Skeletal muscle satellite cell (primary cell): ENCODE results near the gene IL15RA. TPM values are rescaled to one million over a fixed set of nuclear protein-coding genes. Genes with fewer than 3 reads are reported as not detected.

Source experiments
- H3K27me3 ChIP-seq: 2 replicates; pipeline ENCODE4 v1.7.0; 2013; ENCODE audit warnings: low read length; ENCODE audit not compliant: control insufficient read depth, insufficient read depth
- H3K36me3 ChIP-seq: 2 replicates; pipeline ENCODE4 v1.7.0; 2013; ENCODE audit warnings: mild to moderate bottlenecking, control low read depth, low read length; ENCODE audit not compliant: insufficient read depth
- H3K4me1 ChIP-seq: 2 replicates; pipeline ENCODE4 v1.7.0; 2013; ENCODE audit warnings: low read length; ENCODE audit not compliant: control insufficient read depth, insufficient read depth
- H3K4me2 ChIP-seq: 2 replicates; pipeline ENCODE4 v1.7.0; 2013; ENCODE audit warnings: mild to moderate bottlenecking, low read length
- H3K4me3 ChIP-seq: 2 replicates; pipeline ENCODE4 v1.7.0; 2013; ENCODE audit warnings: low read length
- H3K9ac ChIP-seq: 2 replicates; pipeline ENCODE4 v1.7.0; 2013; ENCODE audit warnings: mild to moderate bottlenecking, low read depth, low read length, moderate library complexity
- H3K9me3 ChIP-seq: replicated peaks from 2 replicates; pipeline ENCODE4 v1.7.0; 2013; ENCODE audit warnings: mild to moderate bottlenecking, control low read depth, low read length
- total RNA-seq: library from RNA; depleted of rRNA; stranded (reverse); fragments of >200 nt; gene quantifications from 2 replicates; pipeline ENCODE4 v1.2.3, GENCODE V29; 2012; rRNA removed

Gene IL15RA
- 1.1 and 3.0 TPM in 2 replicates for total RNA-seq

- Histone ChIP-seq H3K9ac (peak within 1 kb of the TSS; percentile 54), H3K4me1 (peaks cover 8% of the 10 kb centered on the region), H3K27me3 (peaks cover 17% of the 10 kb centered on the region), H3K36me3 (no peaks in the 10 kb centered on the region), H3K9me3 (no peaks in the 10 kb centered on the region), H3K4me2 (peak within 1 kb of the TSS; percentile 99), H3K4me3 (peak within 1 kb of the TSS; percentile 98)
These were observed at the start of gene IL15RA for GRCh38 chr10:5977471-5978229. Gene IL15RA (minus strand): TSS chr10:5977543. CDS start chr10:5977492, 51 bp downstream.

GRCh38 chr10:6025683-6026255 lies 48.4 kb upstream of the IL15RA start:
- Histone ChIP-seq H3K36me3 (no peaks in the 10 kb centered on the region), H3K4me3 (no peak overlapping the region), H3K4me2 (no peak overlapping the region), H3K4me1 (no peaks in the 10 kb centered on the region), H3K9me3 (no peaks in the 10 kb centered on the region), H3K9ac (no peak overlapping the region), H3K27me3 (peaks cover 30% of the 10 kb centered on the region)

- no peaks in the 10 kb centered on the region for H3K4me1 ChIP-seq
- no peaks in the 10 kb centered on the region for H3K36me3 ChIP-seq
- no peaks in the 10 kb centered on the region for H3K9me3 ChIP-seq
- H3K9ac ChIP-seq = no peak overlapping the region
- H3K4me3 ChIP-seq = no peak overlapping the region
- H3K4me2 ChIP-seq = no peak overlapping the region
- H3K27me3 ChIP-seq = peaks cover 30% of the 10 kb centered on the region
These were observed 47.0 kb upstream of the IL15RA start for GRCh38 chr10:6024334-6024682.

- Histone ChIP-seq H3K4me1 (no peaks in the 10 kb centered on the region), H3K36me3 (no peaks in the 10 kb centered on the region), H3K4me3 (no peak overlapping the region), H3K9ac (no peak overlapping the region), H3K4me2 (no peak overlapping the region), H3K27me3 (peaks cover 30% of the 10 kb centered on the region), H3K9me3 (no peaks in the 10 kb centered on the region)
These were observed 46.5 kb upstream of the IL15RA start for GRCh38 chr10:6023661-6024333.

GRCh38 chr10:6022660-6023059 lies 45.3 kb upstream of the IL15RA start:
- Histone ChIP-seq H3K36me3 (no peaks in the 10 kb centered on the region), H3K9ac (no peak overlapping the region), H3K4me2 (no peak overlapping the region)

GRCh38 chr10:6020826-6021225 lies 43.5 kb upstream of the IL15RA start:
- Histone ChIP-seq H3K9me3 (no peaks in the 10 kb centered on the region), H3K9ac (no peak overlapping the region), H3K27me3 (peaks cover 26% of the 10 kb centered on the region), H3K4me2 (no peak overlapping the region), H3K4me1 (no peaks in the 10 kb centered on the region), H3K36me3 (no peaks in the 10 kb centered on the region), H3K4me3 (no peak overlapping the region)

More at GRCh38 chr10:6022660-6023059, 45.3 kb upstream of the IL15RA start:
- Histone ChIP-seq H3K27me3 (peaks cover 31% of the 10 kb centered on the region), H3K4me1 (no peaks in the 10 kb centered on the region), H3K9me3 (no peaks in the 10 kb centered on the region), H3K4me3 (no peak overlapping the region)

- H3K36me3 ChIP-seq = no peaks in the 10 kb centered on the region
- H3K4me1 ChIP-seq = no peaks in the 10 kb centered on the region
- H3K9ac ChIP-seq = no peak overlapping the region
- peaks cover 28% of the 10 kb centered on the region for H3K27me3 ChIP-seq
- no peak overlapping the region for H3K4me3 ChIP-seq
- no peak overlapping the region for H3K4me2 ChIP-seq
- H3K9me3 ChIP-seq = no peaks in the 10 kb centered on the region
These were observed 42.5 kb upstream of the IL15RA start for GRCh38 chr10:6019796-6020195.

GRCh38 chr10:6019010-6019782 lies 41.9 kb upstream of the IL15RA start:
- Histone ChIP-seq H3K9ac (no peak overlapping the region), H3K4me2 (no peak overlapping the region), H3K4me3 (no peak overlapping the region), H3K4me1 (no peaks in the 10 kb centered on the region), H3K36me3 (no peaks in the 10 kb centered on the region), H3K9me3 (no peaks in the 10 kb centered on the region), H3K27me3 (peaks cover 27% of the 10 kb centered on the region)

GRCh38 chr10:6018422-6018821 lies 41.1 kb upstream of the IL15RA start:
- Histone ChIP-seq H3K4me2 (no peak overlapping the region), H3K27me3 (peaks cover 24% of the 10 kb centered on the region), H3K4me1 (no peaks in the 10 kb centered on the region), H3K36me3 (no peaks in the 10 kb centered on the region), H3K4me3 (no peak overlapping the region), H3K9ac (no peak overlapping the region), H3K9me3 (no peaks in the 10 kb centered on the region)

- Histone ChIP-seq H3K27me3 (peaks cover 26% of the 10 kb centered on the region), H3K4me1 (no peaks in the 10 kb centered on the region), H3K4me2 (no peak overlapping the region), H3K4me3 (no peak overlapping the region), H3K36me3 (no peaks in the 10 kb centered on the region), H3K9me3 (no peaks in the 10 kb centered on the region), H3K9ac (no peak overlapping the region)
These were observed 40.5 kb upstream of the IL15RA start for GRCh38 chr10:6017781-6018354.

GRCh38 chr10:6014241-6014761 lies 37.0 kb upstream of the IL15RA start:
- peaks cover 23% of the 10 kb centered on the region for H3K27me3 ChIP-seq
- no peak overlapping the region for H3K9ac ChIP-seq
- H3K4me2 ChIP-seq = no peak overlapping the region
- H3K36me3 ChIP-seq = no peaks in the 10 kb centered on the region
- no peaks in the 10 kb centered on the region for H3K4me1 ChIP-seq
- no peak overlapping the region for H3K4me3 ChIP-seq
- no peaks in the 10 kb centered on the region for H3K9me3 ChIP-seq
